HEK293 (cell line): Measurements from ENCODE around the gene STOX1.

Source experiments
- HOXD13 ChIP-seq: sonication (generic); formaldehyde crosslinking; IDR thresholded peaks from 2 replicates; pipeline ENCODE4 v1.8.0; 2022; ENCODE audit warnings: missing genetic modification reagents, borderline replicate concordance
- KLF10 ChIP-seq: fragments of 450-650 bp; IDR thresholded peaks from 2 replicates; pipeline ENCODE4 v1.5.1; 2018; ENCODE audit warnings: missing biosample characterization, mild to moderate bottlenecking, missing genetic modification characterization
- MYNN ChIP-seq: fragments of 450-650 bp; formaldehyde crosslinking; IDR thresholded peaks from 2 replicates; pipeline ENCODE4 v1.5.1; 2016; ENCODE audit warnings: missing biosample characterization, missing genetic modification characterization, borderline replicate concordance
- PRDM1 ChIP-seq: fragments of 450-650 bp; formaldehyde crosslinking; IDR thresholded peaks from 2 replicates; pipeline ENCODE4; 2016; ENCODE audit warnings: missing biosample characterization, missing genetic modification characterization
- SCRT1 ChIP-seq: fragments of 450-650 bp; formaldehyde crosslinking; IDR thresholded peaks from 2 replicates; pipeline ENCODE4 v1.5.1; 2016; ENCODE audit warnings: missing biosample characterization, missing genetic modification characterization, borderline replicate concordance
- SP2 ChIP-seq: fragments of 450-650 bp; formaldehyde crosslinking; IDR thresholded peaks from 2 replicates; pipeline ENCODE4 v1.5.1; 2016; ENCODE audit warnings: missing biosample characterization, missing genetic modification characterization
- ZFP3 ChIP-seq: fragments of 450-650 bp; formaldehyde crosslinking; IDR thresholded peaks from 2 replicates; pipeline ENCODE4 v1.5.1; 2016; ENCODE audit warnings: low read depth, missing biosample characterization, missing genetic modification characterization
- ZNF114 ChIP-seq: fragments of 450-650 bp; formaldehyde crosslinking; IDR thresholded peaks from 2 replicates; pipeline ENCODE4 v1.5.0; 2017; ENCODE audit warnings: missing biosample characterization, missing genetic modification characterization
- ZNF138 ChIP-seq: fragments of 450-650 bp; formaldehyde crosslinking; IDR thresholded peaks from 2 replicates; pipeline ENCODE4 v1.5.1; 2016; ENCODE audit warnings: missing biosample characterization, missing genetic modification characterization, borderline replicate concordance
- ZNF221 ChIP-seq: fragments of 450-650 bp; formaldehyde crosslinking; IDR thresholded peaks from 2 replicates; pipeline ENCODE4 v1.5.1; 2017; ENCODE audit warnings: missing biosample characterization, missing genetic modification characterization, borderline replicate concordance
- ZNF239 ChIP-seq: fragments of 450-650 bp; formaldehyde crosslinking; IDR thresholded peaks from 2 replicates; pipeline ENCODE4 v1.5.1; 2016; ENCODE audit warnings: missing biosample characterization, missing genetic modification characterization
- ZNF266 ChIP-seq: fragments of 450-650 bp; formaldehyde crosslinking; IDR thresholded peaks from 2 replicates; pipeline ENCODE4 v1.5.1; 2016; ENCODE audit warnings: missing biosample characterization, missing genetic modification characterization, low read depth
- ZNF292 ChIP-seq: fragments of 450-650 bp; formaldehyde crosslinking; IDR thresholded peaks from 2 replicates; pipeline ENCODE4 v1.5.1; 2016; ENCODE audit warnings: low read depth, missing biosample characterization, missing genetic modification characterization, borderline replicate concordance
- ZNF335 ChIP-seq: fragments of 450-650 bp; formaldehyde crosslinking; conservative IDR thresholded peaks from 2 replicates; pipeline ENCODE4 v1.5.1; 2016; ENCODE audit warnings: missing biosample characterization, missing genetic modification characterization
- ZNF341 ChIP-seq: fragments of 450-650 bp; formaldehyde crosslinking; IDR thresholded peaks from 2 replicates; pipeline ENCODE4; 2016; ENCODE audit warnings: low read depth, missing biosample characterization, missing genetic modification characterization
- ZNF394 ChIP-seq: fragments of 450-650 bp; formaldehyde crosslinking; IDR thresholded peaks from 2 replicates; pipeline ENCODE4 v1.5.1; 2016; ENCODE audit warnings: missing biosample characterization, missing genetic modification characterization, mild to moderate bottlenecking, moderate library complexity, borderline replicate concordance
- ZNF501 ChIP-seq: fragments of 450-650 bp; formaldehyde crosslinking; IDR thresholded peaks from 2 replicates; pipeline ENCODE4 v1.5.1; 2016; ENCODE audit warnings: missing biosample characterization, missing genetic modification characterization
- ZNF549 ChIP-seq: fragments of 450-650 bp; IDR thresholded peaks from 2 replicates; pipeline ENCODE4 v1.5.1; 2018; ENCODE audit warnings: missing biosample characterization, missing genetic modification characterization, mild to moderate bottlenecking, inconsistent platforms, moderate library complexity
- ZNF555 ChIP-seq: fragments of 450-650 bp; formaldehyde crosslinking; conservative IDR thresholded peaks from 2 replicates; pipeline ENCODE4 v1.5.1; 2017; ENCODE audit warnings: missing biosample characterization, mild to moderate bottlenecking, missing genetic modification characterization, inconsistent platforms
- ZNF560 ChIP-seq: fragments of 450-650 bp; formaldehyde crosslinking; IDR thresholded peaks from 2 replicates; pipeline ENCODE4 v1.5.1; 2017; ENCODE audit warnings: missing biosample characterization, missing genetic modification characterization, borderline replicate concordance
- ZNF561 ChIP-seq: fragments of 450-650 bp; IDR thresholded peaks from 2 replicates; pipeline ENCODE4 v1.5.1; 2018; ENCODE audit warnings: missing biosample characterization, missing genetic modification characterization, borderline replicate concordance
- ZNF585B ChIP-seq: fragments of 450-650 bp; formaldehyde crosslinking; IDR thresholded peaks from 2 replicates; pipeline ENCODE4 v1.5.1; 2016; ENCODE audit warnings: missing biosample characterization, missing genetic modification characterization
- ZNF600 ChIP-seq: fragments of 450-650 bp; formaldehyde crosslinking; IDR thresholded peaks from 2 replicates; pipeline ENCODE4 v1.5.1; 2016; ENCODE audit warnings: missing biosample characterization, missing genetic modification characterization
- ZNF610 ChIP-seq: fragments of 450-650 bp; formaldehyde crosslinking; IDR thresholded peaks from 2 replicates; pipeline ENCODE4 v1.5.1; 2016; ENCODE audit warnings: missing biosample characterization, missing genetic modification characterization, borderline replicate concordance
- ZNF621 ChIP-seq: fragments of 450-650 bp; formaldehyde crosslinking; IDR thresholded peaks from 2 replicates; pipeline ENCODE4 v1.5.1; 2017; ENCODE audit warnings: missing biosample characterization, missing genetic modification characterization
- ZNF629 ChIP-seq: fragments of 450-650 bp; formaldehyde crosslinking; IDR thresholded peaks from 2 replicates; pipeline ENCODE4 v1.5.1; 2017; ENCODE audit warnings: missing biosample characterization, missing genetic modification characterization
- ZNF658 ChIP-seq: fragments of 450-650 bp; formaldehyde crosslinking; IDR thresholded peaks from 2 replicates; pipeline ENCODE4; 2016; ENCODE audit warnings: missing biosample characterization, missing genetic modification characterization
- ZNF670 ChIP-seq: fragments of 450-650 bp; formaldehyde crosslinking; IDR thresholded peaks from 2 replicates; pipeline ENCODE4 v1.5.1; 2016; ENCODE audit warnings: missing biosample characterization, missing genetic modification characterization, low read depth
- ZNF707 ChIP-seq: fragments of 450-650 bp; formaldehyde crosslinking; IDR thresholded peaks from 2 replicates; pipeline ENCODE4 v1.5.1; 2016; ENCODE audit warnings: missing biosample characterization, missing genetic modification characterization
- ZNF791 ChIP-seq: fragments of 450-650 bp; formaldehyde crosslinking; IDR thresholded peaks from 2 replicates; pipeline ENCODE4 v1.5.1; 2016; ENCODE audit warnings: missing biosample characterization, missing genetic modification characterization
- TF ChIP-seq, protein P1 (sequence below): fragments of 450-650 bp; formaldehyde crosslinking; IDR thresholded peaks from 2 replicates; pipeline ENCODE4 v1.5.1; 2016; ENCODE audit warnings: missing biosample characterization, missing genetic modification characterization
- TF ChIP-seq, protein P2 (sequence below): fragments of 450-650 bp; formaldehyde crosslinking; IDR thresholded peaks from 2 replicates; pipeline ENCODE4 v1.5.0; 2017; ENCODE audit warnings: missing biosample characterization, missing genetic modification characterization, borderline replicate concordance
- TF ChIP-seq, protein P3 (sequence below): fragments of 450-650 bp; formaldehyde crosslinking; IDR thresholded peaks from 2 replicates; pipeline ENCODE4 v1.5.1; 2017; ENCODE audit warnings: missing biosample characterization, missing genetic modification characterization
- TF ChIP-seq, protein P4 (sequence below): fragments of 450-650 bp; formaldehyde crosslinking; IDR thresholded peaks from 2 replicates; pipeline ENCODE4 v1.5.1; 2016; ENCODE audit warnings: missing biosample characterization, missing genetic modification characterization

Gene STOX1

GRCh38 chr10:68826764-68827591 lies at the start of gene STOX1 (continued):
- TF ChIP-seq ZNF791 (tag by site-specific recombination), result no peak
- peak; percentile 88 for TF ChIP-seq SCRT1 (tag by site-specific recombination)
- no peak for TF ChIP-seq ZNF610 (tag by site-specific recombination)
- TF ChIP-seq, protein P1, sequence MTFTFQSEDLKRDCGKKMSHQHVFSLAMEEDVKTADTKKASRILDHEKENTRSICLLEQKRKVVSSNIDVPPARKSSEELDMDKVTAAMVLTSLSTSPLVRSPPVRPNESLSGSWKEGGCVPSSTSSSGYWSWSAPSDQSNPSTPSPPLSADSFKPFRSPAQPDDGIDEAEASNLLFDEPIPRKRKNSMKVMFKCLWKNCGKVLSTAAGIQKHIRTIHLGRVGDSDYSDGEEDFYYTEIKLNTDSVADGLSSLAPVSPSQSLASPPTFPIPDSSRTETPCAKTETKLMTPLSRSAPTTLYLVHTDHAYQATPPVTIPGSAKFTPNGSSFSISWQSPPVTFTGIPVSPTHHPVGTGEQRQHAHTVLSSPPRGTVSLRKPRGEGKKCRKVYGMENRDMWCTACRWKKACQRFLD (tag by site-specific recombination), result no peak
- no peak for TF ChIP-seq ZNF585B (tag by site-specific recombination)
- TF ChIP-seq ZNF266 (tag by site-specific recombination), result no peak
- 0 out of 2 replicates have a peak, but pooled peaks have one; percentile 55 for TF ChIP-seq KLF10 (tag by site-specific recombination)
- TF ChIP-seq, protein P2, sequence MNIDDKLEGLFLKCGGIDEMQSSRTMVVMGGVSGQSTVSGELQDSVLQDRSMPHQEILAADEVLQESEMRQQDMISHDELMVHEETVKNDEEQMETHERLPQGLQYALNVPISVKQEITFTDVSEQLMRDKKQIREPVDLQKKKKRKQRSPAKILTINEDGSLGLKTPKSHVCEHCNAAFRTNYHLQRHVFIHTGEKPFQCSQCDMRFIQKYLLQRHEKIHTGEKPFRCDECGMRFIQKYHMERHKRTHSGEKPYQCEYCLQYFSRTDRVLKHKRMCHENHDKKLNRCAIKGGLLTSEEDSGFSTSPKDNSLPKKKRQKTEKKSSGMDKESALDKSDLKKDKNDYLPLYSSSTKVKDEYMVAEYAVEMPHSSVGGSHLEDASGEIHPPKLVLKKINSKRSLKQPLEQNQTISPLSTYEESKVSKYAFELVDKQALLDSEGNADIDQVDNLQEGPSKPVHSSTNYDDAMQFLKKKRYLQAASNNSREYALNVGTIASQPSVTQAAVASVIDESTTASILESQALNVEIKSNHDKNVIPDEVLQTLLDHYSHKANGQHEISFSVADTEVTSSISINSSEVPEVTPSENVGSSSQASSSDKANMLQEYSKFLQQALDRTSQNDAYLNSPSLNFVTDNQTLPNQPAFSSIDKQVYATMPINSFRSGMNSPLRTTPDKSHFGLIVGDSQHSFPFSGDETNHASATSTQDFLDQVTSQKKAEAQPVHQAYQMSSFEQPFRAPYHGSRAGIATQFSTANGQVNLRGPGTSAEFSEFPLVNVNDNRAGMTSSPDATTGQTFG (tag by site-specific recombination), result no peak
- TF ChIP-seq ZNF292 (tag by site-specific recombination), result no peak
- TF ChIP-seq ZNF621 (tag by site-specific recombination), result no peak
- TF ChIP-seq SP2, result no peak
- no peak for TF ChIP-seq HOXD13 (CRISPR knock-in tag)
- peak; percentile 89 for TF ChIP-seq ZNF600 (tag by site-specific recombination)
- TF ChIP-seq ZNF341 (tag by site-specific recombination), result peak; percentile 96
- no peak for TF ChIP-seq ZNF239 (tag by site-specific recombination)
- no peak for TF ChIP-seq ZNF114
- no peak for TF ChIP-seq ZNF221 (tag by site-specific recombination)
- TF ChIP-seq ZNF549, result no peak
- no peak for TF ChIP-seq PRDM1 (tag by site-specific recombination)
- peak; percentile 77; the same call in 1 of the 2 replicates for TF ChIP-seq ZNF561 (tag by site-specific recombination)
- no peak for TF ChIP-seq ZNF707 (tag by site-specific recombination)
- TF ChIP-seq ZNF629 (tag by site-specific recombination), result peak; percentile 58; the same call in 1 of the 2 replicates
- TF ChIP-seq, protein P3, sequence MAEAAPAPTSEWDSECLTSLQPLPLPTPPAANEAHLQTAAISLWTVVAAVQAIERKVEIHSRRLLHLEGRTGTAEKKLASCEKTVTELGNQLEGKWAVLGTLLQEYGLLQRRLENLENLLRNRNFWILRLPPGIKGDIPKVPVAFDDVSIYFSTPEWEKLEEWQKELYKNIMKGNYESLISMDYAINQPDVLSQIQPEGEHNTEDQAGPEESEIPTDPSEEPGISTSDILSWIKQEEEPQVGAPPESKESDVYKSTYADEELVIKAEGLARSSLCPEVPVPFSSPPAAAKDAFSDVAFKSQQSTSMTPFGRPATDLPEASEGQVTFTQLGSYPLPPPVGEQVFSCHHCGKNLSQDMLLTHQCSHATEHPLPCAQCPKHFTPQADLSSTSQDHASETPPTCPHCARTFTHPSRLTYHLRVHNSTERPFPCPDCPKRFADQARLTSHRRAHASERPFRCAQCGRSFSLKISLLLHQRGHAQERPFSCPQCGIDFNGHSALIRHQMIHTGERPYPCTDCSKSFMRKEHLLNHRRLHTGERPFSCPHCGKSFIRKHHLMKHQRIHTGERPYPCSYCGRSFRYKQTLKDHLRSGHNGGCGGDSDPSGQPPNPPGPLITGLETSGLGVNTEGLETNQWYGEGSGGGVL (tag by site-specific recombination), result no peak
- peak; percentile 98 for TF ChIP-seq ZNF335
- TF ChIP-seq ZNF560 (tag by site-specific recombination), result no peak
- no peak for TF ChIP-seq ZNF555
- no peak for TF ChIP-seq ZNF138 (tag by site-specific recombination)
- no peak; the same call in 1 of the 2 replicates for TF ChIP-seq ZNF394 (tag by site-specific recombination)
- TF ChIP-seq, protein P4, sequence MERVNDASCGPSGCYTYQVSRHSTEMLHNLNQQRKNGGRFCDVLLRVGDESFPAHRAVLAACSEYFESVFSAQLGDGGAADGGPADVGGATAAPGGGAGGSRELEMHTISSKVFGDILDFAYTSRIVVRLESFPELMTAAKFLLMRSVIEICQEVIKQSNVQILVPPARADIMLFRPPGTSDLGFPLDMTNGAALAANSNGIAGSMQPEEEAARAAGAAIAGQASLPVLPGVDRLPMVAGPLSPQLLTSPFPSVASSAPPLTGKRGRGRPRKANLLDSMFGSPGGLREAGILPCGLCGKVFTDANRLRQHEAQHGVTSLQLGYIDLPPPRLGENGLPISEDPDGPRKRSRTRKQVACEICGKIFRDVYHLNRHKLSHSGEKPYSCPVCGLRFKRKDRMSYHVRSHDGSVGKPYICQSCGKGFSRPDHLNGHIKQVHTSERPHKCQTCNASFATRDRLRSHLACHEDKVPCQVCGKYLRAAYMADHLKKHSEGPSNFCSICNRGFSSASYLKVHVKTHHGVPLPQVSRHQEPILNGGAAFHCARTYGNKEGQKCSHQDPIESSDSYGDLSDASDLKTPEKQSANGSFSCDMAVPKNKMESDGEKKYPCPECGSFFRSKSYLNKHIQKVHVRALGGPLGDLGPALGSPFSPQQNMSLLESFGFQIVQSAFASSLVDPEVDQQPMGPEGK (tag by site-specific recombination), result peak; percentile 80
- 0 out of 2 replicates have a peak, but pooled peaks have one; percentile 30 for TF ChIP-seq ZFP3 (tag by site-specific recombination)
- TF ChIP-seq ZNF501 (tag by site-specific recombination), result peak; percentile 81
- TF ChIP-seq ZNF670 (tag by site-specific recombination), result no peak
- no peak for TF ChIP-seq ZNF658 (tag by site-specific recombination)
- TF ChIP-seq MYNN (tag by site-specific recombination), result no peak
